Fibroblast of lung (primary cell): ENCODE data around the gene MAP3K19. TPM values are rescaled to one million over a fixed set of nuclear protein-coding genes. Genes with fewer than 3 reads are reported as not detected.

Experiments
- DNase-seq, 2 donors: peaks; one replicate each; pipeline versions ENCODE4 v3.0.0 to v3.0.0-alpha.2; 2010; ENCODE audit warnings: low read depth in 2 of 2
- H2AFZ ChIP-seq: 2 replicates; pipeline ENCODE4 v1.5.1; 2012; ENCODE audit warnings: low read length, control low read depth, inconsistent platforms
- H3K27ac ChIP-seq: 2 replicates; pipeline ENCODE4 v1.5.1; 2011; ENCODE audit warnings: low read length, control low read depth; ENCODE audit not compliant: insufficient read depth
- H3K27me3 ChIP-seq: 2 replicates; pipeline ENCODE4 v1.5.1; 2011; ENCODE audit warnings: mild to moderate bottlenecking, low read length; ENCODE audit not compliant: control insufficient read depth, insufficient read depth
- H3K36me3 ChIP-seq: 2 replicates; pipeline ENCODE4 v1.5.1; 2011; ENCODE audit warnings: low read length; ENCODE audit not compliant: control insufficient read depth, insufficient read depth
- H3K4me1 ChIP-seq: 2 replicates; pipeline ENCODE4 v1.5.1; 2011; ENCODE audit warnings: low read length; ENCODE audit not compliant: control insufficient read depth, insufficient read depth; ENCODE audit errors: extremely low read depth
- H3K4me2 ChIP-seq: 2 replicates; pipeline ENCODE4 v1.5.1; 2011; ENCODE audit warnings: low read length, control low read depth; ENCODE audit not compliant: insufficient read depth; ENCODE audit errors: extremely low read depth
- H3K4me3 ChIP-seq, 4 experiments: fragments of 200-600 bp in 1 of 4; sonication (generic) in 1 of 4; replicated peaks in 1 of 4; 2 replicates each; pipeline ENCODE4 v1.5.1; 2011 to 2016; ENCODE audit warnings: low read length in 4 of 4, low read depth in 3 of 4, mild to moderate bottlenecking in 3 of 4, control low read depth in 2 of 4, inconsistent platforms in 1 of 4, mixed read lengths in 1 of 4; ENCODE audit not compliant: insufficient read depth in 1 of 4; ENCODE audit errors: control extremely low read depth in 1 of 4
- H3K79me2 ChIP-seq: 2 replicates; pipeline ENCODE4 v1.5.1; 2012; ENCODE audit warnings: mild to moderate bottlenecking, low read length, inconsistent platforms; ENCODE audit not compliant: control insufficient read depth, insufficient read depth
- H3K9ac ChIP-seq: 2 replicates; pipeline ENCODE4 v1.5.1; 2011; ENCODE audit warnings: mild to moderate bottlenecking, low read length, control low read depth; ENCODE audit not compliant: insufficient read depth
- H3K9me3 ChIP-seq: 2 replicates; pipeline ENCODE4 v1.5.1; 2012; ENCODE audit warnings: low read depth, low read length; ENCODE audit not compliant: control insufficient read depth, insufficient read depth
- H4K20me1 ChIP-seq: 2 replicates; pipeline ENCODE4 v1.5.1; 2011; ENCODE audit warnings: low read length; ENCODE audit not compliant: control insufficient read depth, insufficient read depth; ENCODE audit errors: extremely low read depth
- CTCF ChIP-seq, 2 donors: IDR thresholded peaks in 1 of 2; conservative IDR thresholded peaks in 1 of 2; 1 replicate in 1 of 2; 2 replicates in 1 of 2; pipeline ENCODE4 v1.5.1; 2011 to 2012; ENCODE audit warnings: low read length in 2 of 2, control low read depth in 1 of 2, inconsistent platforms in 1 of 2, low read depth in 1 of 2, mild to moderate bottlenecking in 1 of 2
- EZH2 ChIP-seq: IDR thresholded peaks from 2 replicates; pipeline ENCODE4 v1.5.1; 2012; ENCODE audit warnings: low read length, control low read depth, mild to moderate bottlenecking; ENCODE audit errors: missing control alignments
- polyA plus RNA-seq, 2 donors: library from polyadenylated mRNA; depleted of rRNA in 1 of 2; stranded (reverse) in 1 of 2; unstranded in 1 of 2; fragments of >200 nt; gene quantifications; 2 replicates each; pipeline ENCODE4 v1.2.1, GENCODE V29; 2011 to 2012; ENCODE audit warnings: missing spikeins in 1 of 2
- total RNA-seq: library from RNA; depleted of rRNA; stranded (reverse); fragments of >200 nt; gene quantifications from 2 replicates; pipeline ENCODE4 v1.2.1, GENCODE V29; 2014

The MAP3K19 gene
- total and polyA plus RNA-seq, 2 donors (not counting 1 experiment from before 2014, with no cell fraction given): not detected

GRCh38 chr2:134952608-134953007 is 94.6 kb downstream of the MAP3K19 start:
- no peaks in the 10 kb centered on the region for H3K4me1 ChIP-seq
- no peak overlapping the region for H3K9ac ChIP-seq
- TF ChIP-seq EZH2 (no peak), CTCF (conservative IDR thresholded peaks at IDR 0.05 in 1 of 2, IDR thresholded peaks at IDR 0.05 in 1 of 2; ENCODE audit: low read depth in 1 of 2, low read length in 2 of 2) (no peak)
- no peaks in the 10 kb centered on the region for H4K20me1 ChIP-seq
- DNase-seq: peak in 1 of 2 donors; percentile 24
- H3K27ac ChIP-seq: no peak overlapping the region
- H3K9me3 ChIP-seq: no peaks in the 10 kb centered on the region
- no peak overlapping the region for H2AFZ ChIP-seq
- no peak overlapping the region for H3K4me3 ChIP-seq
- no peak overlapping the region for H3K4me2 ChIP-seq
- H3K79me2 ChIP-seq: no peaks in the 10 kb centered on the region
- H3K27me3 ChIP-seq: no peaks in the 10 kb centered on the region
- H3K36me3 ChIP-seq: peaks cover 11% of the 10 kb centered on the region

DNA sequence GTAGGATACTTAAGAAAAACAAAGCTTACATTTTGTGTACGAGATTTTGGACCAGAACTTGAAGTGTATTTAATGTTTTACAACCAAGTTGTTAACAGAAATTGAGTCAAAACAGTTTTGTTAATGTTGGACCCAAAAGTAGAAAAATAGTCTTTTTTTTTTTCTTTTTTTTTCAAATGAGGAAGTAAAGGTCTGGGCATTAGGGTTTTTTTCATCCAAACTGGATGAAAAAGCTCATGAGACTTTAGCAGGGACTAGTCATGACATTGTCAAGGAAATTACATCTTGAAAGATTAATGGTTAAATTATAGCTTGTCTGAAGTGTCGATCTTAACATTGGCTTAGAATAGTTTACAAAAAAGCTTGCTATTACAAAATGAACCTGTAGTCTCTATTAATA is 96.4 kb downstream of the MAP3K19 start:
- TF ChIP-seq CTCF (conservative IDR thresholded peaks at IDR 0.05 in 1 of 2, IDR thresholded peaks at IDR 0.05 in 1 of 2; ENCODE audit: low read depth in 1 of 2, low read length in 2 of 2) (no peak), EZH2 (no peak)
- Histone ChIP-seq H4K20me1 (no peaks in the 10 kb centered on the region), H3K9ac (no peak overlapping the region), H3K27me3 (no peaks in the 10 kb centered on the region), H2AFZ (no peak overlapping the region), H3K4me2 (no peak overlapping the region), H3K27ac (no peak overlapping the region), H3K9me3 (no peaks in the 10 kb centered on the region), H3K4me3 (no peak overlapping the region), H3K36me3 (peaks cover 11% of the 10 kb centered on the region), H3K4me1 (no peaks in the 10 kb centered on the region), H3K79me2 (no peaks in the 10 kb centered on the region)
- no peak for DNase-seq

- no peaks in the 10 kb centered on the region for H4K20me1 ChIP-seq
- H3K4me3 ChIP-seq: no peak overlapping the region
- H3K27ac ChIP-seq: no peak overlapping the region
Observed at GRCh38 chr2:134949981-134950708, 97.1 kb downstream of the MAP3K19 start.

More at GRCh38 chr2:134949981-134950708, 97.1 kb downstream of the MAP3K19 start:
- no peak for TF ChIP-seq CTCF (conservative IDR thresholded peaks at IDR 0.05 in 1 of 2, IDR thresholded peaks at IDR 0.05 in 1 of 2; ENCODE audit: low read depth in 1 of 2, low read length in 2 of 2)
- peaks cover 11% of the 10 kb centered on the region for H3K36me3 ChIP-seq
- H3K27me3 ChIP-seq: no peaks in the 10 kb centered on the region
- H3K9me3 ChIP-seq: no peaks in the 10 kb centered on the region
- H3K79me2 ChIP-seq: no peaks in the 10 kb centered on the region
- no peak overlapping the region for H3K9ac ChIP-seq
- H2AFZ ChIP-seq: no peak overlapping the region
- H3K4me1 ChIP-seq: no peaks in the 10 kb centered on the region
- no peak for DNase-seq
- H3K4me2 ChIP-seq: no peak overlapping the region
